Measurements from ENCODE around the gene TSSK3. TPM values are rescaled to one million over a fixed set of nuclear protein-coding genes. Genes with fewer than 3 reads are reported as not detected.

Gene TSSK3
- total and polyA plus RNA-seq, 2 experiments from 2014 or later: not detected

DNA sequence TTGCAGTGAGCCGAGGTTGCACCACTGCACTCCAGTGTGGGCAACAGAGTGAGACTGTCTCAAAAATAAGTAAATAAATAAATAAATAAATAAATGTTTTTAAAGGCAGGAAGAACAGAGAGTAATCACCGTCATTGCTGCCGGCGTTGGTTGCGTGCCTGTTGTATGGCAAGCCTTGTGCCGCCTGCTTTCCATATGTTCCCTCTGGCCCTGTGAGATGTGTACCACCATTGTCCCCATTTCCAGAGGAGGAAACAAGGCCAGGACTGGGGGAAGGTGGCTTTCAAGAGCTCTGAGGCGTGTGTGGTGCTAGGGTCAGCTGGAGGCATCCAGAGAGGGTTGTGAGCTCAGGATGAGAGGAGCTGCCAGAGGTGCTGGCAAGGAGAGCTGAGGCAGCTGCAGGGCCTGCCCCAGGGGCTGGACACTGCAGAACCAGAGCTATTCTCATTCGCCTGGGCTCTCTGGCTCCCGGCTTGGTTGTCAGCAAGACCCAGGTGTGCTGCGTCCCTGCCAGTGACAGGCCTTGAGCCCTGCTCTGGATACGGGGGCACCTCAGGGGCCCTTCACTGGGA, 21.1 kb upstream of the TSSK3 start:
- H3K9me3 Mint-ChIP-seq: no peaks in the 10 kb centered on the region
- H3K36me3 ChIP-seq (ENCODE audit: insufficient read depth): no peaks in the 10 kb centered on the region
- peaks cover 7% of the 10 kb centered on the region; the same call in 1 of the 2 replicates for H3K27me3 ChIP-seq (ENCODE audit: insufficient read depth)
- H3K4me3 Mint-ChIP-seq: no peak overlapping the region
- no peak overlapping the region for H3K4me2 ChIP-seq
- no peak overlapping the region for H3K4me3 ChIP-seq
- no peaks in the 10 kb centered on the region for H3K9me2 ChIP-seq (ENCODE audit: insufficient read depth)
- H3K27ac ChIP-seq (ENCODE audit: low read depth): no peak overlapping the region
- H3K27ac Mint-ChIP-seq: no peak overlapping the region
- no peaks in the 10 kb centered on the region; the same call in 2 of the 3 replicates for H3K36me3 Mint-ChIP-seq (ENCODE audit: low read depth)
- peaks cover 21% of the 10 kb centered on the region for H3K4me1 Mint-ChIP-seq
- H3F3A ChIP-seq (replicated peaks; ENCODE audit: low read depth): no peaks in the 10 kb centered on the region
- peak; percentile 13; the same call in 2 of the 3 replicates for ATAC-seq
- H3K27me3 Mint-ChIP-seq (ENCODE audit: insufficient read depth, low read depth, poor library complexity): peaks cover 24% of the 10 kb centered on the region
- H2AFZ ChIP-seq: no peak overlapping the region
- TF ChIP-seq CTCF (conservative IDR thresholded peaks at IDR 0.05; ENCODE audit: low read depth in 2 of 2): no peak
- TF ChIP-seq NANOG (IDR thresholded peaks at IDR 0.05; ENCODE audit: borderline replicate concordance): no peak
- no peak for TF ChIP-seq JUNB (IDR thresholded peaks at IDR 0.05; ENCODE audit: unreplicated experiment)
- TF ChIP-seq EZH2 (IDR thresholded peaks at IDR 0.05; ENCODE audit: low read depth, unreplicated experiment): no peak
- no peak for TF ChIP-seq POLR2AphosphoS5 (IDR thresholded peaks at IDR 0.05; ENCODE audit: low read depth)
- TF ChIP-seq STAT1 (IDR thresholded peaks at IDR 0.05; ENCODE audit: unreplicated experiment): no peak
- no peak for TF ChIP-seq EZH2phosphoT487 (IDR thresholded peaks at IDR 0.05; ENCODE audit: unreplicated experiment)
- TF ChIP-seq ZNF114 (CRISPR knock-in tag; IDR thresholded peaks at IDR 0.05): no peak
- TF ChIP-seq, protein P1, sequence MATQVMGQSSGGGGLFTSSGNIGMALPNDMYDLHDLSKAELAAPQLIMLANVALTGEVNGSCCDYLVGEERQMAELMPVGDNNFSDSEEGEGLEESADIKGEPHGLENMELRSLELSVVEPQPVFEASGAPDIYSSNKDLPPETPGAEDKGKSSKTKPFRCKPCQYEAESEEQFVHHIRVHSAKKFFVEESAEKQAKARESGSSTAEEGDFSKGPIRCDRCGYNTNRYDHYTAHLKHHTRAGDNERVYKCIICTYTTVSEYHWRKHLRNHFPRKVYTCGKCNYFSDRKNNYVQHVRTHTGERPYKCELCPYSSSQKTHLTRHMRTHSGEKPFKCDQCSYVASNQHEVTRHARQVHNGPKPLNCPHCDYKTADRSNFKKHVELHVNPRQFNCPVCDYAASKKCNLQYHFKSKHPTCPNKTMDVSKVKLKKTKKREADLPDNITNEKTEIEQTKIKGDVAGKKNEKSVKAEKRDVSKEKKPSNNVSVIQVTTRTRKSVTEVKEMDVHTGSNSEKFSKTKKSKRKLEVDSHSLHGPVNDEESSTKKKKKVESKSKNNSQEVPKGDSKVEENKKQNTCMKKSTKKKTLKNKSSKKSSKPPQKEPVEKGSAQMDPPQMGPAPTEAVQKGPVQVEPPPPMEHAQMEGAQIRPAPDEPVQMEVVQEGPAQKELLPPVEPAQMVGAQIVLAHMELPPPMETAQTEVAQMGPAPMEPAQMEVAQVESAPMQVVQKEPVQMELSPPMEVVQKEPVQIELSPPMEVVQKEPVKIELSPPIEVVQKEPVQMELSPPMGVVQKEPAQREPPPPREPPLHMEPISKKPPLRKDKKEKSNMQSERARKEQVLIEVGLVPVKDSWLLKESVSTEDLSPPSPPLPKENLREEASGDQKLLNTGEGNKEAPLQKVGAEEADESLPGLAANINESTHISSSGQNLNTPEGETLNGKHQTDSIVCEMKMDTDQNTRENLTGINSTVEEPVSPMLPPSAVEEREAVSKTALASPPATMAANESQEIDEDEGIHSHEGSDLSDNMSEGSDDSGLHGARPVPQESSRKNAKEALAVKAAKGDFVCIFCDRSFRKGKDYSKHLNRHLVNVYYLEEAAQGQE (IDR thresholded peaks at IDR 0.05; ENCODE audit: unreplicated experiment): no peak
- H4K20me1 ChIP-seq (replicated peaks; ENCODE audit: insufficient read depth): no peaks in the 10 kb centered on the region
- H3K79me2 ChIP-seq (replicated peaks; ENCODE audit: insufficient read depth): no peaks in the 10 kb centered on the region
- H3K4me1 ChIP-seq (ENCODE audit: insufficient read depth): peaks cover 8% of the 10 kb centered on the region; the same call in 1 of the 2 replicates
- no peak for DNase-seq (ENCODE audit: low spot score)

- Histone ChIP-seq H3K9me2 (ENCODE audit: insufficient read depth) (no peaks in the 10 kb centered on the region), H3K27ac (ENCODE audit: low read depth) (no peak overlapping the region), H3K4me1 (ENCODE audit: insufficient read depth) (peaks cover 3% of the 10 kb centered on the region; the same call in 1 of the 2 replicates), H3K27me3 (ENCODE audit: insufficient read depth) (peaks cover 2% of the 10 kb centered on the region; the same call in 1 of the 2 replicates), H3K4me2 (no peak overlapping the region), H3K4me3 (no peak overlapping the region), H3K79me2 (replicated peaks; ENCODE audit: insufficient read depth) (no peaks in the 10 kb centered on the region), H3F3A (replicated peaks; ENCODE audit: low read depth) (no peaks in the 10 kb centered on the region), H3K36me3 (ENCODE audit: insufficient read depth) (no peaks in the 10 kb centered on the region), H4K20me1 (replicated peaks; ENCODE audit: insufficient read depth) (no peaks in the 10 kb centered on the region), H2AFZ (no peak overlapping the region)
- ATAC-seq: peak; percentile 15; the same call in 2 of the 3 replicates
- no peak for DNase-seq (ENCODE audit: low spot score)
- no peaks in the 10 kb centered on the region; the same call in 2 of the 3 replicates for H3K36me3 Mint-ChIP-seq (ENCODE audit: low read depth)
- no peak overlapping the region for H3K27ac Mint-ChIP-seq
- peaks cover 18% of the 10 kb centered on the region for H3K4me1 Mint-ChIP-seq
- peaks cover 18% of the 10 kb centered on the region for H3K27me3 Mint-ChIP-seq (ENCODE audit: insufficient read depth, low read depth, poor library complexity)
- H3K4me3 Mint-ChIP-seq: no peak overlapping the region
- H3K9me3 Mint-ChIP-seq: no peaks in the 10 kb centered on the region
- no peak for TF ChIP-seq ETS1 (IDR thresholded peaks at IDR 0.05)
- no peak for TF ChIP-seq CTCF (conservative IDR thresholded peaks at IDR 0.05; ENCODE audit: low read depth in 2 of 2)
- TF ChIP-seq CREB1 (CRISPR knock-in tag; IDR thresholded peaks at IDR 0.05; ENCODE audit: low read depth): no peak
- TF ChIP-seq, protein P1 (IDR thresholded peaks at IDR 0.05; ENCODE audit: unreplicated experiment): no peak
- no peak for TF ChIP-seq ZNF331 (CRISPR knock-in tag; IDR thresholded peaks at IDR 0.05; ENCODE audit: low read depth)
Measured at GRCh38 chr1:32341971-32342370, 20.4 kb upstream of the TSSK3 start.
